Smooth muscle cell (in vitro differentiated cells): ENCODE results near the gene HLX. TPM values are rescaled to one million over a fixed set of nuclear protein-coding genes. Genes with fewer than 3 reads are reported as not detected.

Source experiments
- DNase-seq: peaks from one replicate; lab custom pipeline; 2025; ENCODE audit not compliant: unreplicated experiment; lab: John Stamatoyannopoulos, UW
- H2AFZ ChIP-seq: fragments of 200-600 bp; sonication (generic); 2 replicates; pipeline ENCODE4 v1.6.0; 2016; ENCODE audit warnings: antibody characterized with exemption, low read depth, mild to moderate bottlenecking
- H3F3A ChIP-seq: fragments of 200-600 bp; sonication (generic); 2 replicates; pipeline ENCODE4 v1.6.0; 2017; ENCODE audit warnings: antibody characterized with exemption, low read depth
- H3K27ac ChIP-seq: fragments of 200-600 bp; sonication (generic); 2 replicates; pipeline ENCODE4 v1.5.1; 2016; ENCODE audit warnings: low read depth, mild to moderate bottlenecking
- H3K27me3 ChIP-seq: fragments of 200-600 bp; sonication (generic); 2 replicates; pipeline ENCODE4 v1.6.1; 2016; ENCODE audit warnings: low read depth, mild to moderate bottlenecking
- H3K36me3 ChIP-seq: fragments of 200-600 bp; sonication (generic); 2 replicates; pipeline ENCODE4 v1.5.1; 2016; ENCODE audit warnings: low read depth
- H3K4me1 ChIP-seq: fragments of 200-600 bp; sonication (generic); 2 replicates; pipeline ENCODE4 v1.5.1; 2016; ENCODE audit warnings: low read depth
- H3K4me2 ChIP-seq: fragments of 200-600 bp; sonication (generic); 2 replicates; pipeline ENCODE4 v1.6.0; 2016; ENCODE audit warnings: mild to moderate bottlenecking
- H3K4me3 ChIP-seq: fragments of 200-600 bp; sonication (generic); 2 replicates; pipeline ENCODE4 v1.5.1; 2016; ENCODE audit warnings: mild to moderate bottlenecking
- H3K79me2 ChIP-seq: fragments of 200-600 bp; sonication (generic); 2 replicates; pipeline ENCODE4 v1.6.0; 2016; ENCODE audit warnings: low read depth, mild to moderate bottlenecking
- H3K9ac ChIP-seq: fragments of 200-600 bp; sonication (generic); 2 replicates; pipeline ENCODE4 v1.6.0; 2016; ENCODE audit warnings: low read depth
- H3K9me3 ChIP-seq: fragments of 200-600 bp; sonication (generic); replicated peaks from 2 replicates; pipeline ENCODE4 v1.5.1; 2016; ENCODE audit warnings: low read depth
- H4K20me1 ChIP-seq: fragments of 200-600 bp; sonication (generic); 2 replicates; pipeline ENCODE4 v1.6.0; 2016; ENCODE audit warnings: low read depth
- CTCF ChIP-seq: fragments of 200-600 bp; sonication (generic); IDR thresholded peaks from 2 replicates; pipeline ENCODE4 v1.5.1; 2017; ENCODE audit warnings: borderline replicate concordance, mild to moderate bottlenecking, antibody characterized with exemption; ENCODE audit not compliant: insufficient read depth, poor library complexity, severe bottlenecking
- WGBS: methylation state at CpG from one replicate; pipeline ENCODE4 v1.1.7; 2016; ENCODE audit warnings: low lambda C conversion rate; 5-methylcytosine and 5-hydroxymethylcytosine counted together
- polyA plus RNA-seq: library from polyadenylated mRNA; unstranded; fragments of >200 nt; fragmentation: Nextera tagmentation; extraction: Ambion mirVana; gene quantifications from 2 replicates; pipeline ENCODE4 v1.2.1, GENCODE V29; 2016
- total RNA-seq: library from RNA; depleted of rRNA; stranded (reverse); fragments of >200 nt; gene quantifications from 2 replicates; pipeline ENCODE4 v1.2.3, GENCODE V29; 2014

The HLX gene
- total and polyA plus RNA-seq, 2 experiments from 2014 or later, result 2.5 to 3.2 TPM

GRCh38 chr1:220875260-220875659 is 4.0 kb upstream of the HLX start:
- Histone ChIP-seq H3K27me3 (peaks cover 66% of the 10 kb centered on the region), H4K20me1 (no peaks in the 10 kb centered on the region), H3K9me3 (no peaks in the 10 kb centered on the region), H3K4me2 (no peak overlapping the region), H3K4me3 (no peak overlapping the region), H2AFZ (no peak overlapping the region), H3K36me3 (no peaks in the 10 kb centered on the region), H3K27ac (no peak overlapping the region), H3K4me1 (peaks cover 12% of the 10 kb centered on the region), H3K9ac (no peak overlapping the region), H3K79me2 (no peaks in the 10 kb centered on the region), H3F3A (no peaks in the 10 kb centered on the region)
- TF ChIP-seq CTCF, result no peak
- 77% methylated on average over 1 of the region's 1 CpG for WGBS
- DNase-seq, result no peak

GRCh38 chr1:220876511-220877376 is 2.5 kb upstream of the HLX start:
- no peak overlapping the region for H3K9ac ChIP-seq
- no peak for TF ChIP-seq CTCF
- no peaks in the 10 kb centered on the region for H3K36me3 ChIP-seq
- DNase-seq, result no peak
- H3K4me1 ChIP-seq, result peaks cover 15% of the 10 kb centered on the region
- peaks cover 81% of the 10 kb centered on the region for H3K27me3 ChIP-seq
- no peaks in the 10 kb centered on the region for H4K20me1 ChIP-seq
- H3F3A ChIP-seq, result no peaks in the 10 kb centered on the region
- no peak overlapping the region for H3K27ac ChIP-seq
- peak overlapping the region; percentile 93 for H3K4me2 ChIP-seq
- WGBS, result 15% methylated on average over 43 of the region's 54 CpGs
- no peaks in the 10 kb centered on the region for H3K9me3 ChIP-seq
- peak overlapping the region; percentile 43 for H3K4me3 ChIP-seq
- no peaks in the 10 kb centered on the region for H3K79me2 ChIP-seq
- peak overlapping the region; percentile 72 for H2AFZ ChIP-seq

GRCh38 chr1:220877377-220878095 is 1.7 kb upstream of the HLX start:
- DNase-seq, result no peak
- H3F3A ChIP-seq, result no peaks in the 10 kb centered on the region

More at GRCh38 chr1:220877377-220878095, 1.7 kb upstream of the HLX start:
- Histone ChIP-seq H2AFZ (peak overlapping the region; percentile 72), H3K36me3 (no peaks in the 10 kb centered on the region), H3K27ac (no peak overlapping the region), H4K20me1 (no peaks in the 10 kb centered on the region), H3K9me3 (no peaks in the 10 kb centered on the region), H3K79me2 (no peaks in the 10 kb centered on the region), H3K9ac (no peak overlapping the region), H3K4me2 (peak overlapping the region; percentile 93), H3K4me1 (peaks cover 20% of the 10 kb centered on the region), H3K4me3 (peak overlapping the region; percentile 43), H3K27me3 (peaks cover 89% of the 10 kb centered on the region)
- TF ChIP-seq CTCF, result no peak
- 14% methylated on average over 26 of the region's 26 CpGs for WGBS
